K562 (cell line): ENCODE measurements around the gene VPS13D. TPM values are rescaled to one million over a fixed set of nuclear protein-coding genes. Genes with fewer than 3 reads are reported as not detected.

ENCODE experiments used
- ATAC-seq: fragments of 200-7000 bp; cut with Tn5 transposase; 3 replicates; pipeline ENCODE4 v1.9.1; 2020; ENCODE audit warnings: moderate library complexity
- BruUV-seq: library from RNA; stranded (reverse); fragments of 400-500 nt; replicated peaks from 2 replicates; lab custom pipeline; 2021; lab: Mats Ljungman, UMichigan
- CTCF ChIA-PET: fragments of 300-600 bp; formaldehyde crosslinking; extraction: SDS; loops from one replicate; lab custom pipeline; 2021; ENCODE audit warnings: low intra/inter-chr PET ratio; lab: Yijun Ruan, JAX
- POLR2A ChIA-PET: fragments of 300-600, 350-650 bp; sonication (Branson Sonifier 250); formaldehyde crosslinking; extraction: SDS; loops from one replicate; lab custom pipeline; 2021; ENCODE audit warnings: antibody characterized with exemption, inconsistent platforms; lab: Yijun Ruan, JAX
- DNase-seq, 4 experiments: peaks; one replicate each; pipeline versions ENCODE4 v3.0.0 to v3.0.0-alpha.2; 2011 to 2018; ENCODE audit warnings: low spot score in 3 of 4, mixed read lengths in 3 of 4; ENCODE audit errors: extremely low read depth in 1 of 4
- FAIRE-seq: peaks from 2 replicates; lab custom pipeline; 2011; peaks lifted over from hg19 to GRCh38; lab: Jason Lieb, UNC
- H2AFZ ChIP-seq: 2 replicates; pipeline ENCODE4 v1.6.0; 2011; ENCODE audit warnings: low read depth, low read length, control low read depth, inconsistent platforms
- H3K27ac ChIP-seq: fragments of 200-600 bp; 3 replicates; pipeline ENCODE4 v1.8.0; 2011; ENCODE audit warnings: low read depth, mild to moderate bottlenecking, control low read depth, inconsistent platforms, low read length, moderate library complexity, mixed read lengths; ENCODE audit errors: extremely low read depth
- H3K27me3 ChIP-seq, 2 experiments: fragments of 300-600 bp in 1 of 2; 2 replicates in 1 of 2; 3 replicates in 1 of 2; pipeline versions ENCODE4 v1.6.0 to v1.8.0; 2011; ENCODE audit warnings: inconsistent platforms in 2 of 2, low read length in 2 of 2, mild to moderate bottlenecking in 1 of 2, mixed read lengths in 1 of 2, moderate library complexity in 1 of 2; ENCODE audit not compliant: control insufficient read depth in 2 of 2, insufficient read depth in 2 of 2
- H3K36me3 ChIP-seq: fragments of 300-600 bp; 3 replicates; pipeline ENCODE4 v1.8.0; 2011; ENCODE audit warnings: mild to moderate bottlenecking, low read length, inconsistent platforms; ENCODE audit not compliant: control insufficient read depth, insufficient read depth
- H3K4me1 ChIP-seq, 2 experiments: fragments of 200-600 bp in 1 of 2; replicated peaks in 1 of 2; 2 replicates in 1 of 2; 3 replicates in 1 of 2; pipeline versions ENCODE4 v1.5.1 to v1.8.0; 2011; ENCODE audit warnings: inconsistent platforms in 2 of 2, low read length in 2 of 2, mild to moderate bottlenecking in 1 of 2, mixed read lengths in 1 of 2, moderate library complexity in 1 of 2; ENCODE audit not compliant: control insufficient read depth in 2 of 2, insufficient read depth in 2 of 2
- H3K4me2 ChIP-seq: 2 replicates; pipeline ENCODE4 v1.6.1; 2011; ENCODE audit warnings: low read length, control low read depth, inconsistent platforms, mixed read lengths; ENCODE audit not compliant: insufficient read depth
- H3K4me3 ChIP-seq: fragments of 200-600 bp; sonication (generic), shearing (Covaris generic); 2 replicates; pipeline ENCODE4 v1.5.1; 2016; ENCODE audit warnings: control low read depth, inconsistent platforms
- H3K79me2 ChIP-seq: fragments of 200-600 bp; 3 replicates; pipeline ENCODE4 v1.8.0; 2011; ENCODE audit warnings: low read length, inconsistent platforms; ENCODE audit not compliant: control insufficient read depth, insufficient read depth
- H3K9ac ChIP-seq, 2 experiments: 2 replicates each; pipeline versions ENCODE4 v1.6.0 to v1.6.1; 2011; ENCODE audit warnings: low read depth in 2 of 2, low read length in 2 of 2, control low read depth in 1 of 2, inconsistent platforms in 1 of 2, mild to moderate bottlenecking in 1 of 2, mixed read lengths in 1 of 2; ENCODE audit not compliant: insufficient read depth in 1 of 2
- H3K9me1 ChIP-seq: one replicate; pipeline ENCODE4 v1.6.0; 2011; ENCODE audit warnings: inconsistent platforms, mild to moderate bottlenecking, low read length, moderate library complexity; ENCODE audit not compliant: control insufficient read depth, insufficient read depth
- H3K9me3 ChIP-seq: replicated peaks from 2 replicates; pipeline ENCODE4 v1.5.1; 2011; ENCODE audit warnings: low read depth, low read length, inconsistent platforms; ENCODE audit not compliant: control insufficient read depth, insufficient read depth
- H4K20me1 ChIP-seq: replicated peaks from 2 replicates; pipeline ENCODE4 v1.6.1; 2011; ENCODE audit warnings: low read length, inconsistent platforms, mixed read lengths; ENCODE audit not compliant: control insufficient read depth, insufficient read depth
- FIP1L1 ChIP-seq: fragments of 200-400 bp; formaldehyde crosslinking; IDR thresholded peaks from 2 replicates; pipeline ENCODE4 v1.6.1; 2018; ENCODE audit warnings: mild to moderate bottlenecking, low read depth, low read length; ENCODE audit not compliant: poor library complexity, severe bottlenecking
- POLR2G ChIP-seq: fragments of 200-400 bp; formaldehyde crosslinking; IDR thresholded peaks from 2 replicates; pipeline ENCODE4 v1.6.1; 2017; ENCODE audit warnings: low read depth, mild to moderate bottlenecking, antibody characterized with exemption, low read length, moderate library complexity
- RBFOX2 ChIP-seq: fragments of 200-400 bp; formaldehyde crosslinking; IDR thresholded peaks from 2 replicates; pipeline ENCODE4 v1.6.1; 2017; ENCODE audit warnings: low read depth, mild to moderate bottlenecking, low read length, moderate library complexity
- STAT6 ChIP-seq: sonication (generic); formaldehyde crosslinking; IDR thresholded peaks from 2 replicates; pipeline ENCODE4 v1.8.1; 2023; ENCODE audit warnings: mild to moderate bottlenecking, missing genetic modification reagents
- THRAP3 ChIP-seq: fragments of 450-650 bp; IDR thresholded peaks from 2 replicates; pipeline ENCODE4 v1.6.1; 2016; ENCODE audit warnings: mild to moderate bottlenecking, inconsistent platforms, borderline replicate concordance
- USF1 ChIP-seq: sonication (generic); formaldehyde crosslinking; IDR thresholded peaks from 2 replicates; pipeline ENCODE4 v1.9.0; 2022; ENCODE audit warnings: mild to moderate bottlenecking, missing genetic modification reagents
- WGBS: fragments of 100-300 bp; shearing (Covaris generic); methylation state at CpG from one replicate; pipeline ENCODE4 v1.1.6; 2016; ENCODE audit warnings: low coverage, mixed read lengths; ENCODE audit not compliant: insufficient coverage; ENCODE audit errors: missing lambda C conversion rate; 5-methylcytosine and 5-hydroxymethylcytosine counted together
- in situ Hi-C: fragments of 300-500 bp; cut with MboI; formaldehyde crosslinking; loops from 4 replicates; pipeline ENCODE4 v1.15.0; 2018; ENCODE audit warnings: inconsistent platforms, mixed read lengths
- intact Hi-C: fragments of 100-400 bp; cut with micrococcal nuclease; formaldehyde crosslinking; loops from 2 replicates; pipeline ENCODE4 v1.14.2; 2022
- polyA plus RNA-seq, 8 experiments: library from polyadenylated mRNA; depleted of rRNA in 4 of 8; stranded (reverse) in 5 of 8; unstranded in 3 of 8; fragments of >200 nt; fragmentation: Nextera tagmentation in 2 of 8; fragmentation: Illumina TruSeq in 1 of 8; extraction: Ambion mirVana in 2 of 8; extraction: Trizol in 1 of 8; gene quantifications; 2 replicates each; pipeline versions ENCODE4 v1.2.1 to v1.2.3, GENCODE V29; 2011 to 2014; ENCODE audit warnings: inconsistent platforms in 1 of 8, missing spikeins in 1 of 8
- total RNA-seq, 7 experiments: library from RNA; depleted of rRNA in 6 of 7; stranded (reverse); fragments of >200 nt in 6 of 7; fragmentation: Illumina TruSeq in 2 of 7; extraction: Trizol in 2 of 7; gene quantifications; 2 replicates each; pipeline versions ENCODE4 v1.2.1 to v1.2.3, GENCODE V29; 2011 to 2021; ENCODE audit warnings: low replicate concordance in 1 of 7

Gene VPS13D
- total and polyA plus RNA-seq, 9 of the 15 experiments (the other 6 are each of a cell fraction or from before 2014, with no cell fraction given) = 6.1 to 51.5 (median 38.5) TPM

GRCh38 chr1:12527564-12527963, 297.7 kb downstream of the VPS13D start:
- Histone ChIP-seq H3K4me3 (no peak overlapping the region), H2AFZ (no peak overlapping the region), H3K36me3 (no peaks in the 10 kb centered on the region), H3K4me2 (no peak overlapping the region), H3K27me3 (no peaks in the 10 kb centered on the region), H3K79me2 (no peaks in the 10 kb centered on the region), H3K9me1 (no peaks in the 10 kb centered on the region), H3K9me3 (no peaks in the 10 kb centered on the region), H3K9ac (peak overlapping the region in 1 of 2 experiments; percentile 82; a peak in 2 of 4 replicates), H3K27ac (no peak overlapping the region), H3K4me1 (peaks cover 44 to 49% of the 10 kb centered on the region in 2 experiments), H4K20me1 (no peaks in the 10 kb centered on the region)
- in situ Hi-C loops (no loop called here), intact Hi-C loops (loop anchor here (5.0 kb wide), 3 partner anchors 50 to 90 kb away; partner anchors contain the start of gene DHRS3)
- TF ChIP-seq STAT6 (CRISPR knock-in tag) = peak; percentile 28; the same call in 1 of the 2 replicates
- peak; percentile 7; the same call in 1 of the 2 replicates for TF ChIP-seq RBFOX2
- TF ChIP-seq USF1 (CRISPR knock-in tag) = peak; percentile 5; the same call in 1 of the 2 replicates
- TF ChIP-seq FIP1L1 = peak; percentile 26
- peak; percentile 50 for TF ChIP-seq POLR2G
- no peak for TF ChIP-seq THRAP3
- ATAC-seq (no peak), FAIRE-seq (no peak), DNase-seq (no peak)
- BruUV-seq = no TSS peak
- 100% methylated on average over 4 of the region's 16 CpGs for WGBS
- ChIA-PET POLR2A (interaction anchor here (0.7 to 4.4 kb wide), 6 partner anchors 8 to 75 kb away, joined by 3 to 26 read pairs (median 4); no protein-coding TSS in a partner anchor), CTCF (no interaction called here)
